Neuronal stem cell (in vitro differentiated cells): ENCODE data around the gene EMC8.

Experiments used
- DNase-seq: peaks from one replicate; pipeline ENCODE4 v3.0.0-alpha.2; 2013; ENCODE audit warnings: low spot score
- H2AFZ ChIP-seq: one replicate; pipeline ENCODE4 v1.6.1; 2013; ENCODE audit warnings: mild to moderate bottlenecking, low read length, inconsistent platforms
- H2AK5ac ChIP-seq: 2 replicates; pipeline ENCODE4 v1.6.1; 2013; ENCODE audit warnings: low read depth, mild to moderate bottlenecking, inconsistent platforms, low read length, moderate library complexity, mixed read lengths
- H2BK120ac ChIP-seq: 2 replicates; pipeline ENCODE4 v1.6.1; 2013; ENCODE audit warnings: low read depth, mild to moderate bottlenecking, inconsistent platforms, low read length, moderate library complexity, mixed read lengths
- H2BK12ac ChIP-seq: one replicate; pipeline ENCODE4 v1.6.1; 2013; ENCODE audit warnings: low read length, inconsistent platforms
- H2BK15ac ChIP-seq: 2 replicates; pipeline ENCODE4 v1.6.1; 2013; ENCODE audit warnings: mild to moderate bottlenecking, low read length, inconsistent platforms, mixed read lengths
- H2BK5ac ChIP-seq: one replicate; pipeline ENCODE4 v1.6.1; 2013; ENCODE audit warnings: inconsistent platforms, mild to moderate bottlenecking, low read length, moderate library complexity
- H3K14ac ChIP-seq: one replicate; pipeline ENCODE4 v1.6.1; 2013; ENCODE audit warnings: low read length, inconsistent platforms
- H3K18ac ChIP-seq: 2 replicates; pipeline ENCODE4 v1.6.1; 2013; ENCODE audit warnings: low read length, inconsistent platforms
- H3K23ac ChIP-seq: 2 replicates; pipeline ENCODE4 v1.6.1; 2013; ENCODE audit warnings: low read depth, mild to moderate bottlenecking, mixed read lengths, low read length, inconsistent platforms; ENCODE audit not compliant: poor library complexity
- H3K27ac ChIP-seq: replicated peaks from 3 replicates; pipeline ENCODE4 v1.5.1; 2013; ENCODE audit warnings: low read length, inconsistent platforms
- H3K27me3 ChIP-seq, 3 experiments: 2 replicates each; pipeline ENCODE4 v1.6.1; 2013; ENCODE audit warnings: low read length in 3 of 3, mild to moderate bottlenecking in 2 of 3, inconsistent platforms in 1 of 3, low read depth in 1 of 3, mixed read lengths in 1 of 3, moderate library complexity in 1 of 3; ENCODE audit not compliant: control insufficient read depth in 3 of 3, insufficient read depth in 3 of 3
- H3K36me3 ChIP-seq, 2 donors: replicated peaks in 1 of 2; 2 replicates each; pipeline ENCODE4 v1.6.1; 2013; ENCODE audit warnings: low read length in 2 of 2; ENCODE audit not compliant: control insufficient read depth in 2 of 2, insufficient read depth in 2 of 2
- H3K4ac ChIP-seq: 2 replicates; pipeline ENCODE4 v1.6.1; 2013; ENCODE audit warnings: inconsistent platforms, mild to moderate bottlenecking, low read length, moderate library complexity
- H3K4me1 ChIP-seq, 2 donors: 1 replicate in 1 of 2; 2 replicates in 1 of 2; pipeline ENCODE4 v1.6.1; 2013; ENCODE audit warnings: low read length in 2 of 2, low read depth in 1 of 2; ENCODE audit not compliant: control insufficient read depth in 2 of 2, insufficient read depth in 1 of 2
- H3K4me2 ChIP-seq: one replicate; pipeline ENCODE4 v1.6.1; 2013; ENCODE audit warnings: mild to moderate bottlenecking, low read length, inconsistent platforms; ENCODE audit not compliant: insufficient read depth, poor library complexity, severe bottlenecking
- H3K4me3 ChIP-seq, 2 donors: 2 replicates each; pipeline ENCODE4 v1.5.1; 2013; ENCODE audit warnings: low read length in 2 of 2, mild to moderate bottlenecking in 2 of 2, inconsistent platforms in 1 of 2, moderate library complexity in 1 of 2
- H3K79me1 ChIP-seq: one replicate; pipeline ENCODE4 v1.6.1; 2013; ENCODE audit warnings: low read depth, mild to moderate bottlenecking, inconsistent platforms, low read length, moderate library complexity
- H3K9ac ChIP-seq: one replicate; pipeline ENCODE4 v1.6.1; 2013; ENCODE audit warnings: mild to moderate bottlenecking, low read depth, low read length, inconsistent platforms; ENCODE audit not compliant: poor library complexity
- H3K9me3 ChIP-seq, 2 donors: replicated peaks in 1 of 2; 2 replicates each; pipeline versions ENCODE3 to v1.6.1; 2013; ENCODE audit warnings: low read length in 2 of 2, mild to moderate bottlenecking in 2 of 2, inconsistent platforms in 1 of 2, low read depth in 1 of 2, mixed read lengths in 1 of 2, moderate library complexity in 1 of 2; ENCODE audit not compliant: control insufficient read depth in 2 of 2, insufficient read depth in 1 of 2
- H4K8ac ChIP-seq: one replicate; pipeline ENCODE4 v1.6.1; 2013; ENCODE audit warnings: low read depth, mild to moderate bottlenecking, inconsistent platforms, low read length, moderate library complexity
- H4K91ac ChIP-seq: one replicate; pipeline ENCODE4 v1.6.1; 2013; ENCODE audit warnings: low read length, low read depth, mild to moderate bottlenecking, inconsistent platforms; ENCODE audit not compliant: poor library complexity
- WGBS, 2 donors: extraction: QIAGEN DNeasy Blood & Tissue Kit; methylation state at CpG; one replicate each; pipeline ENCODE4 v1.1.7; 2013; ENCODE audit warnings: missing lambda C conversion rate in 2 of 2, mixed read lengths in 1 of 2; ENCODE audit not compliant: insufficient read length in 2 of 2, insufficient replicate concordance in 1 of 2; ENCODE audit errors: extremely low coverage in 2 of 2; 5-methylcytosine and 5-hydroxymethylcytosine counted together

The EMC8 gene

DNA sequence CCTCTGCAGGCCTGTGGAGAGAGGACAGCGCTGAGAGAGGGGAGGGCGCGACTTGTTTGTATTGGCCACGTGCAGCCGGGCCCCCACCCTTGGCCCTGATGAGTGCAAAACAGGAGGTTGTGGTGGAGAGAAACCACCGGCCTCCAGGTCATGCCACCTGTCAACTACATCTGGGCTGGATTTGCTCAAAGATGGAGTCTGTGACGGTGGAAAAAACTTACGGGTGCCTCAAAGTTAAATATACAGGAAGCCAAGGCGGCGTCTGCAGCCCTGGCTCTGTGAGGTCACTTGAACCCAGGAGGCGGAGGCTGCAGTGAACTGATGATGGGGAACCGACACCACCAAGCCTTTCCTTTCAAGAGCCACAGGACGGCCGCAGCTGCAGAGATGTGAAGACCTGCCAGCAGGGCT is 64.1 kb downstream of the EMC8 start:
- H3K9me3 ChIP-seq, result no peaks in the 10 kb centered on the region

GRCh38 chr16:85734311-85735017 is 64.9 kb downstream of the EMC8 start:
- no peak overlapping the region for H4K8ac ChIP-seq
- H3K9me3 ChIP-seq, result no peaks in the 10 kb centered on the region
- H4K91ac ChIP-seq, result peak overlapping the region; percentile 34
- peak overlapping the region; percentile 73 for H3K18ac ChIP-seq
- peak overlapping the region; percentile 16 for H2AK5ac ChIP-seq
- peaks cover 8 to 11% of the 10 kb centered on the region in 2 donors for H3K4me1 ChIP-seq
- no peak overlapping the region for H3K9ac ChIP-seq
- no peaks in the 10 kb centered on the region for H3K27me3 ChIP-seq
- no CpG with 5 or more reads among the region's 10 CpGs for WGBS, 2 donors
- peak overlapping the region; percentile 28 for H3K4me2 ChIP-seq
- no peak overlapping the region for H2BK120ac ChIP-seq
- peak overlapping the region; percentile 68 for H3K23ac ChIP-seq
- H2BK12ac ChIP-seq, result no peak overlapping the region
- no peak overlapping the region for H2BK5ac ChIP-seq
- H3K36me3 ChIP-seq, result no peaks in the 10 kb centered on the region
- H2BK15ac ChIP-seq, result peak overlapping the region; percentile 66
- no peak for DNase-seq
- H3K4ac ChIP-seq, result no peak overlapping the region
- H2AFZ ChIP-seq, result no peak overlapping the region
- no peaks in the 10 kb centered on the region for H3K79me1 ChIP-seq
- no peak overlapping the region for H3K4me3 ChIP-seq
- H3K27ac ChIP-seq, result no peak overlapping the region
- peak overlapping the region; percentile 61 for H3K14ac ChIP-seq

More for the DNA sequence above, 64.1 kb downstream of the EMC8 start:
- Histone ChIP-seq H4K91ac (no peak overlapping the region), H3K36me3 (no peaks in the 10 kb centered on the region), H2BK5ac (no peak overlapping the region), H4K8ac (no peak overlapping the region), H3K79me1 (no peaks in the 10 kb centered on the region), H2AK5ac (peak overlapping the region; percentile 16), H3K27me3 (no peaks in the 10 kb centered on the region), H3K4ac (no peak overlapping the region), H3K18ac (no peak overlapping the region), H2BK12ac (no peak overlapping the region), H3K23ac (no peak overlapping the region), H3K4me1 (peaks cover 8 to 11% of the 10 kb centered on the region in 2 donors), H3K4me3 (no peak overlapping the region), H3K14ac (no peak overlapping the region), H2AFZ (no peak overlapping the region), H2BK120ac (no peak overlapping the region), H2BK15ac (peak overlapping the region; percentile 66), H3K9ac (no peak overlapping the region), H3K27ac (no peak overlapping the region), H3K4me2 (no peak overlapping the region)
- no CpG with 5 or more reads among the region's 14 CpGs for WGBS, 2 donors
- no peak for DNase-seq

DNA sequence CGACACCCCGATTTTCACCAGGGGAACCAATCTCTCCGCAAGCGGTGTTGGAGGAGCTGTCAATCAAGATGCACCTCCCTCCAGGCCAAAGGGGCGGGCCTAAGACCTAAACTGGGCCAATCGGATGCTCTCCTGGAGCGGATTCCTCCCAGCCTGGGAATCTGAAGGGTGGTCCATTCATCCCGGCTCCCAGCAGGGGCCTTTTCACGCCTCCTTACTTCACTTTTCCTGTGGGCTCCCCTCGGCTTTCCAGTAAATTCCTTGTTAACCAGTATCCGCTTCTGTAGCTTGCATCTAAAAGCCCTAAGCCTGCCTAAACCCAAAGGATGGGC is 65.5 kb downstream of the EMC8 start:
- H3K36me3 ChIP-seq, result no peaks in the 10 kb centered on the region
- no peak overlapping the region for H3K23ac ChIP-seq
- H2BK15ac ChIP-seq, result no peak overlapping the region
- peak overlapping the region; percentile 28 for H3K4me2 ChIP-seq
- H3K14ac ChIP-seq, result no peak overlapping the region
- H4K91ac ChIP-seq, result no peak overlapping the region
- H3K4ac ChIP-seq, result no peak overlapping the region
- H2BK5ac ChIP-seq, result no peak overlapping the region
- H3K27me3 ChIP-seq, result no peaks in the 10 kb centered on the region
- no peak overlapping the region for H2AFZ ChIP-seq
- no peak overlapping the region for H2AK5ac ChIP-seq
- peak; percentile 71 for DNase-seq
- no peak overlapping the region for H3K9ac ChIP-seq
- no peak overlapping the region for H2BK120ac ChIP-seq
- H3K27ac ChIP-seq, result no peak overlapping the region
- no peak overlapping the region for H4K8ac ChIP-seq
- peaks cover 11% of the 10 kb centered on the region in 2 donors for H3K4me1 ChIP-seq
- no peak overlapping the region for H3K18ac ChIP-seq
- no peaks in the 10 kb centered on the region for H3K9me3 ChIP-seq
- no peaks in the 10 kb centered on the region for H3K79me1 ChIP-seq
- H3K4me3 ChIP-seq, result no peak overlapping the region
- no peak overlapping the region for H2BK12ac ChIP-seq
- WGBS, 2 donors, result no CpG with 5 or more reads among the region's 11 CpGs

DNA sequence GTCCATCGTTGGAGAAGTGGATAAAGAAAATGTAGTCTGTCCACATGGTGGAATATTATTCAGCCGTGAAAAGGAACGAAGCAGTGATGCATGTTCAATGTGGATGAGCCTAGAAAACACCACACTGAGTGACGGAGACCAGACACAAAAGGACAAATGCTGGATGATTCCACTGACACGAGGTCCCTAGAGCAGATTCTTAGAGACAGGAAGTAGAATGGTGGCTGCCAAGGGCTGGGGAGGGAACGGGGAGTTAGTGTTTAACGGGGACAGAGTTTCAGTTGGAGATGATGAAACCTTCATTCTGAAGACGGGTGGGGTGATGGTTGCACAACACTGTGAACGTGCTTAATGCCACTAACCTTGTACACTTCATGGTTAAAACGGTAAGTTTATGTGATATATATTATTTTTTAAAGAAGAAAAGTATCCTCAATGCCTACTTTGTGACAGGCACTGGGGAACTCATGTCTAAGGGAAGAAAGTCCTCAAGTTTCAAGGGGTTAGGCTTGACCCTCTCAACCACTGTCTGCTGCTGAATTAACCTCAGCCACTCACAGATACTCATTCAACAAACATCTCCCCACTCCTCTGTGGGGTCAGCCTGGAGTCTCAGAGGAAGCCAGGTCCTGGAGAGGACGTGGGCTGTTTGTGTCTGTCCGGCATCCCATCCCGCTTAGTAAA is 66.0 kb downstream of the EMC8 start:
- Histone ChIP-seq H2BK120ac (no peak overlapping the region), H3K4me2 (peak overlapping the region; percentile 13), H3K14ac (no peak overlapping the region), H3K4me3 (no peak overlapping the region), H2BK12ac (no peak overlapping the region), H2BK15ac (no peak overlapping the region), H3K9ac (no peak overlapping the region), H3K27ac (no peak overlapping the region), H2BK5ac (no peak overlapping the region), H2AK5ac (no peak overlapping the region), H3K9me3 (no peaks in the 10 kb centered on the region), H3K79me1 (no peaks in the 10 kb centered on the region), H4K8ac (no peak overlapping the region), H3K18ac (no peak overlapping the region), H3K4me1 (peaks cover 11 to 13% of the 10 kb centered on the region in 2 donors), H2AFZ (no peak overlapping the region), H3K23ac (no peak overlapping the region), H3K36me3 (no peaks in the 10 kb centered on the region), H3K4ac (no peak overlapping the region), H3K27me3 (no peaks in the 10 kb centered on the region), H4K91ac (no peak overlapping the region)
- WGBS, 2 donors, result no CpG with 5 or more reads among the region's 13 CpGs
- no peak for DNase-seq
